ENCODE results near the gene AGAP3. TPM values are rescaled to one million over a fixed set of nuclear protein-coding genes. Genes with fewer than 3 reads are reported as not detected.
A peak's percentile ranks its signal among the peaks of the same experiment; 100 is the strongest.

Gene AGAP3
- total and polyA plus RNA-seq, 4 donors, result 75.9 to 194 (median 110) TPM

DNA sequence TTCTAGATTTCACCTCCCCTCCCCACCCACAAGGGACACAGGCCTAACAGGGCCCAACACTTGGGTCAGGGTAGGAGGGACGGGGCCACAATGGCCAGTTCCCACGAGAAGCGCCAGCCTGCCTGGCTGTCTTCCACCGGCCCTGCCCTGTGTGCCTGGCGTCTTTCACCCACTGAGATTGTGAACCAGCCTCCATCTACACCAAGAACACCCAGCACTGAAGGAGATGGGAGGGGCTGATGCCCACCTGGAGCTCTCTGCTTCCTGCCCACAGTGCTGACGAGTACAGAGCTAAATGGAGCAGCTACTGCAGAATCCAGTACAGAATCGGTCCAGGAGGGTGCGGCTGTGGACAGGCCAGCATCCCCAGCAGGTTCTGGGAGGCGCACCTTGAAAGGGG is 40.3 kb upstream of the AGAP3 start:
- Histone ChIP-seq H3K4me1 (ENCODE audit: control insufficient read depth in 5 of 5, insufficient read depth in 5 of 5, low read length in 5 of 5) (peaks cover 0 to 26% (median 2%) of the 10 kb centered on the region in 5 donors), H3K27me3 (ENCODE audit: control insufficient read depth in 3 of 3, insufficient read depth in 3 of 3, low read length in 2 of 3) (peaks cover 0 to 5% (median 0%) of the 10 kb centered on the region in 3 donors), H3K9me3 (ENCODE audit: control insufficient read depth in 4 of 4, insufficient read depth in 3 of 4, low read length in 3 of 4) (peaks cover 0 to 2% (median 0%) of the 10 kb centered on the region in 4 donors), H3K36me3 (ENCODE audit: control insufficient read depth in 4 of 4, insufficient read depth in 4 of 4, low read length in 4 of 4) (peaks cover 0 to 12% (median 3%) of the 10 kb centered on the region in 4 donors), H3K4me3 (no peak overlapping the region), H3K9ac (ENCODE audit: insufficient read depth in 1 of 2, low read length in 2 of 2) (no peak overlapping the region), H3K27ac (ENCODE audit: low read depth in 1 of 2, low read length in 1 of 2) (no peak overlapping the region)
- ATAC-seq (ENCODE audit: insufficient read depth, low FRiP score) (no peak), DNase-seq (no peak)
- 89 to 94% methylated on average over 9 of the region's 9 CpGs for WGBS, 2 donors
- TF ChIP-seq, protein P1, sequence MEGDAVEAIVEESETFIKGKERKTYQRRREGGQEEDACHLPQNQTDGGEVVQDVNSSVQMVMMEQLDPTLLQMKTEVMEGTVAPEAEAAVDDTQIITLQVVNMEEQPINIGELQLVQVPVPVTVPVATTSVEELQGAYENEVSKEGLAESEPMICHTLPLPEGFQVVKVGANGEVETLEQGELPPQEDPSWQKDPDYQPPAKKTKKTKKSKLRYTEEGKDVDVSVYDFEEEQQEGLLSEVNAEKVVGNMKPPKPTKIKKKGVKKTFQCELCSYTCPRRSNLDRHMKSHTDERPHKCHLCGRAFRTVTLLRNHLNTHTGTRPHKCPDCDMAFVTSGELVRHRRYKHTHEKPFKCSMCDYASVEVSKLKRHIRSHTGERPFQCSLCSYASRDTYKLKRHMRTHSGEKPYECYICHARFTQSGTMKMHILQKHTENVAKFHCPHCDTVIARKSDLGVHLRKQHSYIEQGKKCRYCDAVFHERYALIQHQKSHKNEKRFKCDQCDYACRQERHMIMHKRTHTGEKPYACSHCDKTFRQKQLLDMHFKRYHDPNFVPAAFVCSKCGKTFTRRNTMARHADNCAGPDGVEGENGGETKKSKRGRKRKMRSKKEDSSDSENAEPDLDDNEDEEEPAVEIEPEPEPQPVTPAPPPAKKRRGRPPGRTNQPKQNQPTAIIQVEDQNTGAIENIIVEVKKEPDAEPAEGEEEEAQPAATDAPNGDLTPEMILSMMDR (IDR thresholded peaks at IDR 0.05; ENCODE audit: control extremely low read depth, extremely low read depth), result no peak

DNA sequence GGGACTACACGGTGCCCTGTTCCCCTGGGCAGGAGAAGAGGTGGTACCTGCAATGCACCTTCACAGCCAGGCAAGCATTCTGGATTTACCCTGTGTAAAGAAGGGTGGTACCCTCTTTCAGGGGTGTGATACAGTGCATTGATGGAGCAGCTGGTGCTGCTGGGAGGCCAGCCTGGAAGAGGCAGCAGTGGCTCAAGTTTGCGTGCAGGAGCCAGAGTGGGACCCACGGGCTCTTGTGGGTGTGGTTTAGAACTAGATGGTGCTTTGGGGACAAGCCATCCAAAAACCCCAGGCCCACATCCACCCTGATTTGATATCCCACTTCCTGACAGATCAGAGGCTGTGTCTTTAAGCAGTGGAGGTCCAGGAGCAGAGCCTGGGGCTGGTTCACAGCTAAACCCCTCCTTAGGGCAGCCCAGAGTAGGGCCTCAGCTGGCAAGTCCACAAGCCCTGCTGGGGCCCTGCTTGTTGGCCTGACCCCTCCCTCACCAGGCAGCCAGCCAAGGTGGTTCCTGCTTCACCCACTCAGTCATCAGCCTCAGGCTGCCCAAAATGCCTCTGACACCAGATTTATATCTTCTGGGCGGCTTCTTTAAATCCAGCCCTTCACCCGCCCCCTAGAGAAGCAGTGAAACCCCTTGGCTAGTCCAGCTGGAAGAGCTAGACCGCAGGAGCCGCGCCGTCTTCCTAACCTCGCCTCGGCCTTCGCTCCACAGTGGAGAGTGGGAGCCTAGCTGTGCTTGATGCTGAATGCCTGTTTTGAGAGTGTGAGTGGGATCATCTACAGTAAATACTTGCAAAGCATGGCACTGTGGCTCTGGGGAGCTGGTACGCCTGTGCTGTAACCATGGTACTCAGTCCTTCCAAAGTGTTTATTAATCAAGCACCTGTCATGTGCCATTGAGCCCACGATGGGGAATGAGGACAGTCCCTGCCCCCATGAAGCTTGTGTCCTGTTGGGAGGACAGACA is 39.4 kb upstream of the AGAP3 start:
- no peak for ATAC-seq (ENCODE audit: insufficient read depth, low FRiP score)
- Histone ChIP-seq H3K27ac (ENCODE audit: low read depth in 1 of 2, low read length in 1 of 2) (no peak overlapping the region), H3K9ac (ENCODE audit: insufficient read depth in 1 of 2, low read length in 2 of 2) (no peak overlapping the region), H3K36me3 (ENCODE audit: control insufficient read depth in 4 of 4, insufficient read depth in 4 of 4, low read length in 4 of 4) (peaks cover 0 to 11% (median 3%) of the 10 kb centered on the region in 4 donors), H3K27me3 (ENCODE audit: control insufficient read depth in 3 of 3, insufficient read depth in 3 of 3, low read length in 2 of 3) (peaks cover 0 to 5% (median 0%) of the 10 kb centered on the region in 3 donors), H3K4me1 (ENCODE audit: control insufficient read depth in 5 of 5, insufficient read depth in 5 of 5, low read length in 5 of 5) (peaks cover 0 to 26% (median 5%) of the 10 kb centered on the region in 5 donors), H3K4me3 (no peak overlapping the region), H3K9me3 (ENCODE audit: control insufficient read depth in 4 of 4, insufficient read depth in 3 of 4, low read length in 3 of 4) (peaks cover 0 to 2% (median 0%) of the 10 kb centered on the region in 4 donors)
- WGBS, 2 donors, result 47 to 49% methylated on average over 14 of the region's 14 CpGs
- TF ChIP-seq, protein P1 (IDR thresholded peaks at IDR 0.05; ENCODE audit: control extremely low read depth, extremely low read depth), result no peak
- DNase-seq, result peak; percentile 91 to 95 (median 92)

DNA sequence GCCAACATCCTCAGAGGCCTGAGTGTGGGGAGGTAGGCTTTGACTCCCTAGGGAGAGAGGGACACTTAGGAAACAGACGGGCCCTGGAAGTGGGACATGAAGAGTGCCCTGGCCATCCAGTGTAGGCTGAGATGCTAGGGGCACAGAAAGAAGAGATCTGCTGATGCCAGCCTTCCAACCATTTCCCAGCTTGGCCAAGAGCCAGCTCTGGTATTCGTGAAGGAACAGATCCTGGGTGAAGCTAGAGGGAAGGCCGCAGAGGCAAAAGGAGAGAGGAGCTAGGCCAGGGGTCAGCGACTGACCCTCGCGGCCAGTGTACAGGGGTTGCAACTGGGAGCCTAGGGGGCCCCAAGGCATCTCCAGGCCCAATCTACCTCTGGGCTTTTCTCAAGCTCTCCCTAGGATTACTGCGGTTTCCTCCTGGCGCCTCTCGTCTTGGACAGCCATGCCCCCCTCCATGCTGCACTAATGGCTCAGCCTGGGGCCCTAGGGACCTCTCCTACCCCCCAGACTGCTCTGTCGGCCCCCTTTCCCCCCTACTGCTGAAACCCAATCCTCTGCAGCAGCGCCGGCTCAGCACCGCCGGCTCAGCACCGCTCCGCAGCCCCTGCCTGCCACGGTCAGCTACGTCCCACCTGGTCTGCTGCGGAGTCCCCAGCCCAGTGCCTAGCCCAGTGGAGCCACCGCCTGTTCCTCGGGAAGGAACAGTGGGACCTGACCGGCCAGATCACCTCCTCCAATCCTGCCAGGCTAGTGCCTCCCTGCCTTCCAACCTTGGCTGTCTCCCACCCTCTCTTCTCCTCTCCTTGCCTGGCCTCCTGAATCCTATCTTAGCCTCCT is 38.1 kb upstream of the AGAP3 start, which contains the start of gene ASIC3:
Gene ASIC3 (plus strand): TSS at position 556 of the 840 bp plus-strand sequence. CDS start 355 bp downstream, outside the sequence.
- Histone ChIP-seq H3K4me1 (ENCODE audit: control insufficient read depth in 5 of 5, insufficient read depth in 5 of 5, low read length in 5 of 5) (peaks cover 0 to 26% (median 5%) of the 10 kb centered on the region in 5 donors), H3K4me3 (no peak within 1 kb of the TSS), H3K36me3 (ENCODE audit: control insufficient read depth in 4 of 4, insufficient read depth in 4 of 4, low read length in 4 of 4) (peaks cover 0 to 9% (median 1%) of the 10 kb centered on the region in 4 donors), H3K9me3 (ENCODE audit: control insufficient read depth in 4 of 4, insufficient read depth in 3 of 4, low read length in 3 of 4) (peaks cover 0 to 2% (median 0%) of the 10 kb centered on the region in 4 donors), H3K27me3 (ENCODE audit: control insufficient read depth in 3 of 3, insufficient read depth in 3 of 3, low read length in 2 of 3) (peaks cover 0 to 5% (median 0%) of the 10 kb centered on the region in 3 donors), H3K9ac (ENCODE audit: insufficient read depth in 1 of 2, low read length in 2 of 2) (no peak within 1 kb of the TSS), H3K27ac (ENCODE audit: low read depth in 1 of 2, low read length in 1 of 2) (no peak within 1 kb of the TSS)
- no peak for ATAC-seq (ENCODE audit: insufficient read depth, low FRiP score)
- no peak for DNase-seq
- TF ChIP-seq, protein P1 (IDR thresholded peaks at IDR 0.05; ENCODE audit: control extremely low read depth, extremely low read depth), result no peak
- WGBS, 2 donors, result 81 to 85% methylated on average over 22 of the region's 22 CpGs
